ENCODE data around the gene CDCP1. TPM values are rescaled to one million over a fixed set of nuclear protein-coding genes. Genes with fewer than 3 reads are reported as not detected.

Gene CDCP1
- polyA plus RNA-seq, 3 donors: 0.42 to 1.3 (median 0.52) TPM

DNA sequence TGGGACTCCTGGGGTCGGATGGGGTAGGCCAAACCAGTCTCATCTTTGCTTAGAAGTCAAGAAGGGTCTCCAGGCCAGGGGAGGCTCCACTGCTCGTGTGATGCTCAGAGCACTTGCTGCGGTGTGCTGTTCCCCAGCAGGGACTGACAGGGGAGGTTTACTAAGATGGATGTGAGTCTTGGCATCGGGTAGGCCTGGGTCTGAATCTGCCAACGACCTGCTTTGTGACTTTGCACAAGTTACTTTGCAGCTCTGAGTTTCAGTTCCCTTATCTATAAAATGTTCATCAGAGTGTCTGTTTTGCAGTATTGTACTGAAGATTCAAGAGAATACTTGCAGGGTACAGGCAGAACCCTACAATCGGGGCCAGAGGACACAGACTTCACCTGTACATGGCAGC lies 17.3 kb upstream of the CDCP1 start:
- no peaks in the 10 kb centered on the region for H3K9me3 ChIP-seq (replicated peaks in 1 of 2; ENCODE audit: control insufficient read depth in 1 of 2, insufficient read depth in 1 of 2, low read length in 2 of 2)
- 26% methylated on average over 3 of the region's 6 CpGs for WGBS (ENCODE audit: insufficient coverage)
- no peaks in the 10 kb centered on the region for H3K36me3 ChIP-seq (replicated peaks in 1 of 2; ENCODE audit: control insufficient read depth in 1 of 2, insufficient read depth in 2 of 2, low read length in 2 of 2)
- peak overlapping the region; percentile 40 to 64 for H3K27ac ChIP-seq (ENCODE audit: low read depth in 1 of 2, low read length in 2 of 2)
- H3K9ac ChIP-seq (ENCODE audit: insufficient read depth, low read length, poor library complexity, severe bottlenecking): peak overlapping the region; percentile 24
- Mint-ChIP-seq H3K36me3 (peaks cover 0 to 3% of the 10 kb centered on the region in 2 donors), H3K27me3 (ENCODE audit: low read depth in 3 of 3) (peaks cover 0 to 6% (median 1%) of the 10 kb centered on the region in 3 donors), H3K27ac (peak overlapping the region; percentile 90 to 100 (median 94)), H3K4me3 (no peak overlapping the region), H3K9me3 (peaks cover 0 to 3% (median 0%) of the 10 kb centered on the region in 7 donors), H3K4me1 (peaks cover 52% of the 10 kb centered on the region)
- H3K27me3 ChIP-seq (ENCODE audit: control insufficient read depth in 2 of 2, insufficient read depth in 2 of 2, low read length in 2 of 2): no peaks in the 10 kb centered on the region
- no peak overlapping the region for H3K4me3 ChIP-seq (replicated peaks in 1 of 3; ENCODE audit: low read depth in 2 of 3, low read length in 3 of 3)
- peak overlapping the region; percentile 10 for H2AFZ ChIP-seq (ENCODE audit: insufficient read depth, low read depth, low read length, poor library complexity, severe bottlenecking)
- no peaks in the 10 kb centered on the region for H4K20me1 ChIP-seq (ENCODE audit: insufficient read depth, low read length)
- peak; percentile 65 to 71 (median 67) for DNase-seq
- H3K4me2 ChIP-seq (replicated peaks; ENCODE audit: extremely low read depth, low read length, poor library complexity, severe bottlenecking): no peak overlapping the region
- peaks cover 47 to 58% of the 10 kb centered on the region in 2 donors for H3K4me1 ChIP-seq (ENCODE audit: control insufficient read depth in 1 of 2, insufficient read depth in 2 of 2, low read length in 2 of 2)
- intact Hi-C loops (cut with micrococcal nuclease): no loop called here
- TF ChIP-seq CTCF (IDR thresholded peaks at IDR 0.05): no peak
- no peaks in the 10 kb centered on the region for H3K79me2 ChIP-seq (ENCODE audit: insufficient read depth, low read length)

DNA sequence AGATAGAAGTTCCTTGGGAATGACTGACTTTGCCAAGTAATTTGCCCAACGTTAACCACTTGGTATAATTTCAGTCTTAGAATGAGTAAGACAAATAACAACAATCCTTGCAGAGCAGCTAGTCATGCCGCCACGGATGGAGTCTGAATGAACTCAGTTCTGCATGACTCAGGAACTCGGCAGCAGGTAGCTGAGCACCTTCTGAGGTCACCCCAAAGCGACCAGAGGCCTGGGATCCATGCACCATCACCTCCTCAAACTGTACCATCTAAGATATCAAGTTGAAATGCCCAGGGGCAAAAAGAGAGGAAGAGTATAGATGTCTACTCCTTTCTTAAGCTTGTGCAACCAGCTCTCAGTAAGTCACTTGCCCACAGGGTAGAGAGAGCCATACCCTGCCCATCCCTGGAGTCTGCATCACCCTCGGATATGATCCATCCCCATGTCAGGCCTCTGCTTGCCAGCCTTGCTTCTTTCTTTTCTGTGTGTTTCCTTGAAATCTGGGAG lies 8.5 kb upstream of the CDCP1 start:
- intact Hi-C loops (cut with micrococcal nuclease): no loop called here
- Histone ChIP-seq H3K36me3 (replicated peaks in 1 of 2; ENCODE audit: control insufficient read depth in 1 of 2, insufficient read depth in 2 of 2, low read length in 2 of 2) (no peaks in the 10 kb centered on the region), H3K4me3 (replicated peaks in 1 of 3; ENCODE audit: low read depth in 2 of 3, low read length in 3 of 3) (no peak overlapping the region), H3K79me2 (ENCODE audit: insufficient read depth, low read length) (no peaks in the 10 kb centered on the region), H3K9me3 (replicated peaks in 1 of 2; ENCODE audit: control insufficient read depth in 1 of 2, insufficient read depth in 1 of 2, low read length in 2 of 2) (peaks cover 3 to 4% of the 10 kb centered on the region in 2 donors), H3K27ac (ENCODE audit: low read depth in 1 of 2, low read length in 2 of 2) (no peak overlapping the region), H3K4me1 (ENCODE audit: control insufficient read depth in 1 of 2, insufficient read depth in 2 of 2, low read length in 2 of 2) (no peaks in the 10 kb centered on the region), H3K4me2 (replicated peaks; ENCODE audit: extremely low read depth, low read length, poor library complexity, severe bottlenecking) (no peak overlapping the region), H3K9ac (ENCODE audit: insufficient read depth, low read length, poor library complexity, severe bottlenecking) (no peak overlapping the region), H3K27me3 (ENCODE audit: control insufficient read depth in 2 of 2, insufficient read depth in 2 of 2, low read length in 2 of 2) (no peaks in the 10 kb centered on the region), H2AFZ (ENCODE audit: insufficient read depth, low read depth, low read length, poor library complexity, severe bottlenecking) (no peak overlapping the region), H4K20me1 (ENCODE audit: insufficient read depth, low read length) (no peaks in the 10 kb centered on the region)
- Mint-ChIP-seq H3K4me3 (no peak overlapping the region), H3K9me3 (peaks cover 5 to 11% (median 8%) of the 10 kb centered on the region in 7 donors), H3K4me1 (no peaks in the 10 kb centered on the region), H3K36me3 (no peaks in the 10 kb centered on the region), H3K27me3 (ENCODE audit: low read depth in 3 of 3) (peaks cover 2 to 9% (median 4%) of the 10 kb centered on the region in 3 donors), H3K27ac (no peak overlapping the region)
- no peak for DNase-seq
- TF ChIP-seq CTCF (IDR thresholded peaks at IDR 0.05): no peak
- WGBS (ENCODE audit: insufficient coverage): no CpG with 5 or more reads among the region's 6 CpGs
